HepG2 (cell line): ENCODE measurements around the gene TMEM41A. TPM values are rescaled to one million over a fixed set of nuclear protein-coding genes. Genes with fewer than 3 reads are reported as not detected.
A peak's percentile ranks its signal among the peaks of the same experiment; 100 is the strongest.

Source experiments
- AHR ChIP-seq: IDR thresholded peaks from 2 replicates; pipeline ENCODE4 v1.6.1; 2018; ENCODE audit warnings: missing genetic modification reagents, missing compliant biosample characterization
- HNF4G ChIP-seq, 2 experiments: sonication (generic) in 1 of 2; formaldehyde crosslinking in 1 of 2; IDR thresholded peaks; 2 replicates each; pipeline versions ENCODE4 v1.4.0 to v1.6.1; 2011 to 2020; ENCODE audit warnings: borderline replicate concordance in 2 of 2, low read depth in 2 of 2, mild to moderate bottlenecking in 2 of 2, low read length in 1 of 2, missing genetic modification reagents in 1 of 2, moderate library complexity in 1 of 2
- JUN ChIP-seq: sonication (generic); formaldehyde crosslinking; IDR thresholded peaks from 2 replicates; pipeline ENCODE4 v1.4.0; 2020; ENCODE audit warnings: mild to moderate bottlenecking, missing genetic modification reagents
- KLF6 ChIP-seq: IDR thresholded peaks from 2 replicates; pipeline ENCODE4 v1.8.0; 2016; ENCODE audit warnings: missing biosample characterization, missing genetic modification reagents
- NFE2L2 ChIP-seq: fragments of 150-350 bp; IDR thresholded peaks from 2 replicates; pipeline ENCODE4 v1.6.1; 2014; ENCODE audit warnings: low read length
- NFKB2 ChIP-seq: sonication (generic); formaldehyde crosslinking; IDR thresholded peaks from 2 replicates; pipeline ENCODE4 v1.4.0; 2020; ENCODE audit warnings: missing genetic modification reagents, borderline replicate concordance
- PHF21A ChIP-seq: sonication (generic); formaldehyde crosslinking; IDR thresholded peaks from 2 replicates; pipeline ENCODE4 v1.5.0; 2020; ENCODE audit warnings: mild to moderate bottlenecking, missing genetic modification reagents
- POGK ChIP-seq: sonication (generic); formaldehyde crosslinking; conservative IDR thresholded peaks from 2 replicates; pipeline ENCODE4 v1.8.0; 2022; ENCODE audit warnings: mild to moderate bottlenecking, moderate library complexity, missing genetic modification reagents
- PREB ChIP-seq: sonication (generic); formaldehyde crosslinking; IDR thresholded peaks from 2 replicates; pipeline ENCODE4 v1.4.0; 2020; ENCODE audit warnings: missing genetic modification reagents
- RAD51 ChIP-seq: fragments of 450-650 bp; IDR thresholded peaks from 2 replicates; pipeline ENCODE4 v1.6.1; 2016; ENCODE audit warnings: borderline replicate concordance
- RARA ChIP-seq: IDR thresholded peaks from 2 replicates; pipeline ENCODE4 v1.6.1; 2016; ENCODE audit warnings: missing genetic modification reagents, missing compliant biosample characterization
- RBM22 ChIP-seq: fragments of 200-400 bp; formaldehyde crosslinking; optimal IDR thresholded peaks from 2 replicates; pipeline ENCODE3; 2017; ENCODE audit warnings: mild to moderate bottlenecking, low read length, moderate library complexity
- SATB2 ChIP-seq: sonication (generic); formaldehyde crosslinking; IDR thresholded peaks from 2 replicates; pipeline ENCODE4 v1.5.0; 2020; ENCODE audit warnings: missing genetic modification reagents
- STAG1 ChIP-seq: sonication (generic); formaldehyde crosslinking; IDR thresholded peaks from 2 replicates; pipeline ENCODE4 v1.4.0; 2020; ENCODE audit warnings: missing genetic modification reagents
- TBL1XR1 ChIP-seq: fragments of 150-350 bp; IDR thresholded peaks from 2 replicates; pipeline ENCODE4 v1.6.1; 2014; ENCODE audit warnings: borderline replicate concordance, low read length; ENCODE audit not compliant: partially characterized antibody
- ZBTB1 ChIP-seq: sonication (generic); formaldehyde crosslinking; IDR thresholded peaks from 2 replicates; pipeline ENCODE4 v1.4.0; 2020; ENCODE audit warnings: missing genetic modification reagents, borderline replicate concordance
- ZNF143 ChIP-seq: sonication (generic); formaldehyde crosslinking; IDR thresholded peaks from 2 replicates; pipeline ENCODE4 v1.4.0; 2020; ENCODE audit warnings: missing genetic modification reagents
- ZNF33A ChIP-seq: sonication (generic); formaldehyde crosslinking; IDR thresholded peaks from 2 replicates; pipeline ENCODE4 v1.5.1; 2020; ENCODE audit warnings: missing genetic modification reagents, mild to moderate bottlenecking, moderate library complexity, borderline replicate concordance
- ZNF33B ChIP-seq: sonication (generic); formaldehyde crosslinking; IDR thresholded peaks from 2 replicates; pipeline ENCODE4 v1.5.1; 2020; ENCODE audit warnings: mild to moderate bottlenecking, missing genetic modification reagents
- ZNF382 ChIP-seq: sonication (generic); formaldehyde crosslinking; IDR thresholded peaks from 2 replicates; pipeline ENCODE4 v1.5.0; 2020; ENCODE audit warnings: missing genetic modification reagents, mild to moderate bottlenecking, borderline replicate concordance
- ZNF501 ChIP-seq: sonication (generic); formaldehyde crosslinking; IDR thresholded peaks from 2 replicates; pipeline ENCODE4 v1.5.1; 2020; ENCODE audit warnings: mild to moderate bottlenecking, moderate library complexity, missing genetic modification reagents
- ZNF569 ChIP-seq: sonication (generic); formaldehyde crosslinking; IDR thresholded peaks from 2 replicates; pipeline ENCODE4 v1.5.0; 2020; ENCODE audit warnings: mild to moderate bottlenecking, missing genetic modification reagents, moderate library complexity, borderline replicate concordance
- ZNF879 ChIP-seq: sonication (generic); formaldehyde crosslinking; IDR thresholded peaks from 2 replicates; pipeline ENCODE4 v1.8.1; 2023; ENCODE audit warnings: missing genetic modification reagents
- polyA plus RNA-seq, 8 experiments: library from polyadenylated mRNA; depleted of rRNA in 3 of 8; stranded (reverse) in 7 of 8; unstranded in 1 of 8; fragments of >200 nt; fragmentation: Illumina TruSeq in 4 of 8; extraction: Trizol in 4 of 8; gene quantifications; 2 replicates each; pipeline versions ENCODE4 v1.2.1 to v1.2.3, GENCODE V29; 2011 to 2016; ENCODE audit warnings: low read depth in 4 of 8, missing spikeins in 1 of 8, mixed read lengths in 1 of 8; ENCODE audit not compliant: insufficient read depth in 1 of 8
- total RNA-seq, 5 experiments: library from RNA; depleted of rRNA; stranded (reverse); fragments of >200 nt; fragmentation: Illumina TruSeq; extraction: Trizol; gene quantifications; 2 replicates each; pipeline ENCODE4 v1.2.3, GENCODE V29; 2016; ENCODE audit warnings: low read depth in 1 of 5
- TF ChIP-seq, protein P1 (sequence below): sonication (generic); formaldehyde crosslinking; IDR thresholded peaks from 2 replicates; pipeline ENCODE4 v1.4.0; 2020; ENCODE audit warnings: mild to moderate bottlenecking, missing genetic modification reagents
- TF ChIP-seq, protein P2 (sequence below): sonication (generic); formaldehyde crosslinking; IDR thresholded peaks from 2 replicates; pipeline ENCODE4 v1.5.1; 2020; ENCODE audit warnings: missing genetic modification reagents, mild to moderate bottlenecking, borderline replicate concordance

The TMEM41A gene
- total and polyA plus RNA-seq, 2 of the 13 experiments (the other 11 are each of a cell fraction or from before 2014, with no cell fraction given) = 30.0 to 40.0 TPM

- peak; percentile 91; the same call in 1 of the 2 replicates for TF ChIP-seq NFKB2 (CRISPR knock-in tag)
- TF ChIP-seq, protein P1, sequence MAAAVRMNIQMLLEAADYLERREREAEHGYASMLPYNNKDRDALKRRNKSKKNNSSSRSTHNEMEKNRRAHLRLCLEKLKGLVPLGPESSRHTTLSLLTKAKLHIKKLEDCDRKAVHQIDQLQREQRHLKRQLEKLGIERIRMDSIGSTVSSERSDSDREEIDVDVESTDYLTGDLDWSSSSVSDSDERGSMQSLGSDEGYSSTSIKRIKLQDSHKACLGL (CRISPR knock-in tag) = peak; percentile 80; the same call in 1 of the 2 replicates
- peak; percentile 39; the same call in 1 of the 2 replicates for TF ChIP-seq AHR (CRISPR knock-in tag)
- TF ChIP-seq ZBTB1 (CRISPR knock-in tag) = no peak
- TF ChIP-seq SATB2 (CRISPR knock-in tag) = no peak
- TF ChIP-seq, protein P2, sequence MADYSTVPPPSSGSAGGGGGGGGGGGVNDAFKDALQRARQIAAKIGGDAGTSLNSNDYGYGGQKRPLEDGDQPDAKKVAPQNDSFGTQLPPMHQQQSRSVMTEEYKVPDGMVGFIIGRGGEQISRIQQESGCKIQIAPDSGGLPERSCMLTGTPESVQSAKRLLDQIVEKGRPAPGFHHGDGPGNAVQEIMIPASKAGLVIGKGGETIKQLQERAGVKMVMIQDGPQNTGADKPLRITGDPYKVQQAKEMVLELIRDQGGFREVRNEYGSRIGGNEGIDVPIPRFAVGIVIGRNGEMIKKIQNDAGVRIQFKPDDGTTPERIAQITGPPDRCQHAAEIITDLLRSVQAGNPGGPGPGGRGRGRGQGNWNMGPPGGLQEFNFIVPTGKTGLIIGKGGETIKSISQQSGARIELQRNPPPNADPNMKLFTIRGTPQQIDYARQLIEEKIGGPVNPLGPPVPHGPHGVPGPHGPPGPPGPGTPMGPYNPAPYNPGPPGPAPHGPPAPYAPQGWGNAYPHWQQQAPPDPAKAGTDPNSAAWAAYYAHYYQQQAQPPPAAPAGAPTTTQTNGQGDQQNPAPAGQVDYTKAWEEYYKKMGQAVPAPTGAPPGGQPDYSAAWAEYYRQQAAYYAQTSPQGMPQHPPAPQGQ (CRISPR knock-in tag) = peak; percentile 82; the same call in 1 of the 2 replicates
- TF ChIP-seq PHF21A (CRISPR knock-in tag) = peak; percentile 69
- no peak for TF ChIP-seq RBM22
- TF ChIP-seq ZNF33A (CRISPR knock-in tag) = no peak
- peak; percentile 100 for TF ChIP-seq POGK
- TF ChIP-seq JUN (CRISPR knock-in tag) = no peak
- no peak; the same call in 1 of the 2 replicates for TF ChIP-seq RARA (CRISPR knock-in tag)
- peak; percentile 82; the same call in 1 of the 2 replicates for TF ChIP-seq KLF6
- TF ChIP-seq STAG1 (CRISPR knock-in tag) = peak; percentile 19; the same call in 1 of the 2 replicates
- TF ChIP-seq NFE2L2 = no peak
- TF ChIP-seq ZNF33B (CRISPR knock-in tag) = peak; percentile 92
- TF ChIP-seq ZNF569 (CRISPR knock-in tag) = peak; percentile 74; the same call in 1 of the 2 replicates
- TF ChIP-seq ZNF143 (CRISPR knock-in tag) = no peak
- no peak for TF ChIP-seq ZNF879 (CRISPR knock-in tag)
- no peak for TF ChIP-seq RAD51
- peak; percentile 97 for TF ChIP-seq ZNF501 (CRISPR knock-in tag)
- TF ChIP-seq TBL1XR1 = peak; percentile 48
- no peak for TF ChIP-seq ZNF382 (CRISPR knock-in tag)
- no peak for TF ChIP-seq PREB (CRISPR knock-in tag)
- TF ChIP-seq HNF4G (IDR thresholded peaks at IDR 0.05; ENCODE audit: borderline replicate concordance, low read depth, low read length) = peak; percentile 41; the same call in 1 of the 2 replicates
- peak; percentile 69; the same call in 1 of the 2 replicates for TF ChIP-seq HNF4G (CRISPR knock-in tag; IDR thresholded peaks at IDR 0.05; ENCODE audit: borderline replicate concordance, low read depth)
Observed at GRCh38 chr3:185498503-185499396, at the start of gene TMEM41A (continued).
